GM12878 (cell line): ENCODE results near the gene CBX8. TPM values are rescaled to one million over a fixed set of nuclear protein-coding genes. Genes with fewer than 3 reads are reported as not detected.

ENCODE experiments used
- HDAC6 ChIP-seq: fragments of 200-600 bp; sonication (generic); IDR thresholded peaks from one replicate; pipeline ENCODE4 v1.8.0; 2017; ENCODE audit warnings: antibody characterized with exemption; ENCODE audit not compliant: unreplicated experiment
- MEF2A ChIP-seq: IDR thresholded peaks from 2 replicates; pipeline ENCODE4 v1.6.1; 2011; ENCODE audit warnings: low read depth, mild to moderate bottlenecking, low read length, moderate library complexity; ENCODE audit not compliant: insufficient read depth
- PAX8 ChIP-seq: fragments of 450-650 bp; IDR thresholded peaks from 2 replicates; pipeline ENCODE4 v1.6.1; 2017; ENCODE audit warnings: mild to moderate bottlenecking, moderate library complexity
- RBBP5 ChIP-seq: fragments of 200-600 bp; sonication (generic); conservative IDR thresholded peaks from 2 replicates; pipeline ENCODE4 v1.6.1; 2016
- SMARCA5 ChIP-seq: fragments of 450-650 bp; IDR thresholded peaks from 2 replicates; pipeline ENCODE4 v1.6.1; 2017; ENCODE audit warnings: mild to moderate bottlenecking
- SREBF2 ChIP-seq: IDR thresholded peaks from 2 replicates; pipeline ENCODE4 v1.6.1; 2012; ENCODE audit warnings: mild to moderate bottlenecking, low read length
- YBX1 ChIP-seq: fragments of 450-650 bp; IDR thresholded peaks from 2 replicates; pipeline ENCODE4 v1.6.1; 2016; ENCODE audit warnings: antibody characterized with exemption
- ZNF217 ChIP-seq: fragments of 450-650 bp; IDR thresholded peaks from 2 replicates; pipeline ENCODE4 v1.6.1; 2017; ENCODE audit warnings: antibody characterized with exemption, mild to moderate bottlenecking
- ZNF24 ChIP-seq: fragments of 450-650 bp; IDR thresholded peaks from 2 replicates; pipeline ENCODE4 v1.6.1; 2017; ENCODE audit warnings: antibody characterized with exemption, mild to moderate bottlenecking
- ZZZ3 ChIP-seq: IDR thresholded peaks from 2 replicates; pipeline ENCODE4 v1.6.1; 2011; ENCODE audit warnings: low read depth; ENCODE audit not compliant: control insufficient read depth, insufficient read length
- polyA plus RNA-seq, 11 experiments: library from polyadenylated mRNA; depleted of rRNA in 4 of 11; unstranded in 6 of 11; stranded (reverse) in 5 of 11; fragments of >200 nt; fragmentation: Nextera tagmentation in 4 of 11; fragmentation: Illumina TruSeq in 1 of 11; extraction: Ambion mirVana in 4 of 11; extraction: Trizol in 1 of 11; gene quantifications; 1 replicate in 1 of 11; 2 replicates in 10 of 11; pipeline versions ENCODE4 v1.2.1 to v1.2.3, GENCODE V29; 2011 to 2016; ENCODE audit warnings: inconsistent platforms in 2 of 11, missing spikeins in 2 of 11, low read depth in 1 of 11
- total RNA-seq, 4 experiments: library from RNA; depleted of rRNA in 3 of 4; stranded (reverse); fragments of >200 nt in 3 of 4; fragmentation: Illumina TruSeq in 1 of 4; extraction: Trizol in 1 of 4; gene quantifications; 2 replicates each; pipeline versions ENCODE4 v1.2.1 to v1.2.3, GENCODE V29; 2013 to 2021
- TF ChIP-seq, protein P1 (sequence below): fragments of 450-650 bp; IDR thresholded peaks from 2 replicates; pipeline ENCODE4 v1.6.1; 2016; ENCODE audit warnings: mild to moderate bottlenecking, moderate library complexity, borderline replicate concordance
- TF ChIP-seq, protein P2 (sequence below): fragments of 450-650 bp; IDR thresholded peaks from 2 replicates; pipeline ENCODE4 v1.6.1; 2017; ENCODE audit warnings: low read depth, mild to moderate bottlenecking, moderate library complexity
- TF ChIP-seq, protein P3 (sequence below): IDR thresholded peaks from 2 replicates; pipeline ENCODE4 v1.6.1; 2012; ENCODE audit warnings: improper control_type of control experiment, low read depth, low read length; ENCODE audit not compliant: insufficient replicate concordance
- TF ChIP-seq, protein P4 (sequence below): IDR thresholded peaks from 2 replicates; pipeline ENCODE4 v1.6.1; 2011; ENCODE audit warnings: borderline replicate concordance, low read depth, mild to moderate bottlenecking, moderate library complexity, mixed read lengths, low read length; ENCODE audit not compliant: insufficient read depth; ENCODE audit errors: extremely low read length
- TF ChIP-seq, protein P5 (sequence below): fragments of 450-650 bp; IDR thresholded peaks from 2 replicates; pipeline ENCODE4 v1.6.1; 2017; ENCODE audit warnings: mild to moderate bottlenecking

Gene CBX8
- total and polyA plus RNA-seq, 10 of the 15 experiments (the other 5 are each of a cell fraction or from before 2014, with no cell fraction given) = 0.03 to 6.7 (median 1.9) TPM

DNA sequence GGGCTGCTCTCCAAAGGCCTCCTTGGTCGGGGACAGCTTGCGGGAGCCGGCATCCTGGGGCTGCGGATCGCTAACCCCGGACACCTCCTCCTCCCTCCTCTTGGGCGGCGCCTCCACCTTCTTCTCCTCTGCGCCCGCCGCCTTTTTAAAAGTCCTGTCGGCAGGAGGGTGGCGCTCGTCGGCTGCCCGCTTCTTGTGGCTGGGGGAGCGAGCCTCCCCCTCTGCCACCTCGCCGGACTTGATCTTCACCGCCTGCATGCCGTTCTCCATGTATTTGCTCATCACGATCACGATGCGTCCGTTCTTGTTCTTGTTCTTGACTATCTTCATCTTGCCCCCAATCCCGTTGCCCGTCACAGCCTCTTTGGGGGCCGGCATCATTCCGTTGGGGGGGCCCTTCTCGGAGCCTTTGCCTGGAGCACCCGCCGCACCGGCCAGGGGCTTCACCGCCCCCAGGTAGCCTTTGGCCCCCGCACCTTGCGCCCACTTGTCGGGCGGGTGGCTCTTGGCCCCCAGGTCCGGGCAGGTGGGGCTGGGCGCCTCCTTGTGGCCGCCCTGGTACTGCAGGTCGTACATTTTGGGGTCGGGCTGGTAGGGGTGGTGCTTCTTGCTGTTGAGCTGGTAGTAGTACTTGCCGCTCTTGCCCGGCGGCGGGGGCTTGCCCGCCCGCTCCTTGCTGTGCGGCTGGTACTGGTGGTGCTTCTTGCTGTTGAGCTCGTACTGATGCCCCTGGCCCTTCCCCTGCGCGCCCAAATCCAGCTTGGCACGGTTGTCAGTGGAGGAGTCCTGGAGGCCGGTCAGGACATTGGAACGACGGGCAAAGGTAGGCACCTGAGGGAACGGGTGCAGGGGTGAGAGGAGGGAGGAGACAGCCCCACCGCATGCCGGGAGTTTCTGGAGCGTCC, 37.9 kb upstream of the CBX8 start (continued):
- TF ChIP-seq, protein P1, sequence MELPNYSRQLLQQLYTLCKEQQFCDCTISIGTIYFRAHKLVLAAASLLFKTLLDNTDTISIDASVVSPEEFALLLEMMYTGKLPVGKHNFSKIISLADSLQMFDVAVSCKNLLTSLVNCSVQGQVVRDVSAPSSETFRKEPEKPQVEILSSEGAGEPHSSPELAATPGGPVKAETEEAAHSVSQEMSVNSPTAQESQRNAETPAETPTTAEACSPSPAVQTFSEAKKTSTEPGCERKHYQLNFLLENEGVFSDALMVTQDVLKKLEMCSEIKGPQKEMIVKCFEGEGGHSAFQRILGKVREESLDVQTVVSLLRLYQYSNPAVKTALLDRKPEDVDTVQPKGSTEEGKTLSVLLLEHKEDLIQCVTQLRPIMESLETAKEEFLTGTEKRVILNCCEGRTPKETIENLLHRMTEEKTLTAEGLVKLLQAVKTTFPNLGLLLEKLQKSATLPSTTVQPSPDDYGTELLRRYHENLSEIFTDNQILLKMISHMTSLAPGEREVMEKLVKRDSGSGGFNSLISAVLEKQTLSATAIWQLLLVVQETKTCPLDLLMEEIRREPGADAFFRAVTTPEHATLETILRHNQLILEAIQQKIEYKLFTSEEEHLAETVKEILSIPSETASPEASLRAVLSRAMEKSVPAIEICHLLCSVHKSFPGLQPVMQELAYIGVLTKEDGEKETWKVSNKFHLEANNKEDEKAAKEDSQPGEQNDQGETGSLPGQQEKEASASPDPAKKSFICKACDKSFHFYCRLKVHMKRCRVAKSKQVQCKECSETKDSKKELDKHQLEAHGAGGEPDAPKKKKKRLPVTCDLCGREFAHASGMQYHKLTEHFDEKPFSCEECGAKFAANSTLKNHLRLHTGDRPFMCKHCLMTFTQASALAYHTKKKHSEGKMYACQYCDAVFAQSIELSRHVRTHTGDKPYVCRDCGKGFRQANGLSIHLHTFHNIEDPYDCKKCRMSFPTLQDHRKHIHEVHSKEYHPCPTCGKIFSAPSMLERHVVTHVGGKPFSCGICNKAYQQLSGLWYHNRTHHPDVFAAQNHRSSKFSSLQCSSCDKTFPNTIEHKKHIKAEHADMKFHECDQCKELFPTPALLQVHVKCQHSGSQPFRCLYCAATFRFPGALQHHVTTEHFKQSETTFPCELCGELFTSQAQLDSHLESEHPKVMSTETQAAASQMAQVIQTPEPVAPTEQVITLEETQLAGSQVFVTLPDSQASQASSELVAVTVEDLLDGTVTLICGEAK = no peak
- no peak for TF ChIP-seq RBBP5
- TF ChIP-seq PAX8 = no peak
- no peak for TF ChIP-seq SMARCA5
- TF ChIP-seq, protein P2, sequence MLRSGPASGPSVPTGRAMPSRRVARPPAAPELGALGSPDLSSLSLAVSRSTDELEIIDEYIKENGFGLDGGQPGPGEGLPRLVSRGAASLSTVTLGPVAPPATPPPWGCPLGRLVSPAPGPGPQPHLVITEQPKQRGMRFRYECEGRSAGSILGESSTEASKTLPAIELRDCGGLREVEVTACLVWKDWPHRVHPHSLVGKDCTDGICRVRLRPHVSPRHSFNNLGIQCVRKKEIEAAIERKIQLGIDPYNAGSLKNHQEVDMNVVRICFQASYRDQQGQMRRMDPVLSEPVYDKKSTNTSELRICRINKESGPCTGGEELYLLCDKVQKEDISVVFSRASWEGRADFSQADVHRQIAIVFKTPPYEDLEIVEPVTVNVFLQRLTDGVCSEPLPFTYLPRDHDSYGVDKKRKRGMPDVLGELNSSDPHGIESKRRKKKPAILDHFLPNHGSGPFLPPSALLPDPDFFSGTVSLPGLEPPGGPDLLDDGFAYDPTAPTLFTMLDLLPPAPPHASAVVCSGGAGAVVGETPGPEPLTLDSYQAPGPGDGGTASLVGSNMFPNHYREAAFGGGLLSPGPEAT = no peak
- no peak for TF ChIP-seq YBX1
- TF ChIP-seq ZNF24 = no peak
- TF ChIP-seq MEF2A = no peak
- TF ChIP-seq HDAC6 = no peak
- TF ChIP-seq, protein P3, sequence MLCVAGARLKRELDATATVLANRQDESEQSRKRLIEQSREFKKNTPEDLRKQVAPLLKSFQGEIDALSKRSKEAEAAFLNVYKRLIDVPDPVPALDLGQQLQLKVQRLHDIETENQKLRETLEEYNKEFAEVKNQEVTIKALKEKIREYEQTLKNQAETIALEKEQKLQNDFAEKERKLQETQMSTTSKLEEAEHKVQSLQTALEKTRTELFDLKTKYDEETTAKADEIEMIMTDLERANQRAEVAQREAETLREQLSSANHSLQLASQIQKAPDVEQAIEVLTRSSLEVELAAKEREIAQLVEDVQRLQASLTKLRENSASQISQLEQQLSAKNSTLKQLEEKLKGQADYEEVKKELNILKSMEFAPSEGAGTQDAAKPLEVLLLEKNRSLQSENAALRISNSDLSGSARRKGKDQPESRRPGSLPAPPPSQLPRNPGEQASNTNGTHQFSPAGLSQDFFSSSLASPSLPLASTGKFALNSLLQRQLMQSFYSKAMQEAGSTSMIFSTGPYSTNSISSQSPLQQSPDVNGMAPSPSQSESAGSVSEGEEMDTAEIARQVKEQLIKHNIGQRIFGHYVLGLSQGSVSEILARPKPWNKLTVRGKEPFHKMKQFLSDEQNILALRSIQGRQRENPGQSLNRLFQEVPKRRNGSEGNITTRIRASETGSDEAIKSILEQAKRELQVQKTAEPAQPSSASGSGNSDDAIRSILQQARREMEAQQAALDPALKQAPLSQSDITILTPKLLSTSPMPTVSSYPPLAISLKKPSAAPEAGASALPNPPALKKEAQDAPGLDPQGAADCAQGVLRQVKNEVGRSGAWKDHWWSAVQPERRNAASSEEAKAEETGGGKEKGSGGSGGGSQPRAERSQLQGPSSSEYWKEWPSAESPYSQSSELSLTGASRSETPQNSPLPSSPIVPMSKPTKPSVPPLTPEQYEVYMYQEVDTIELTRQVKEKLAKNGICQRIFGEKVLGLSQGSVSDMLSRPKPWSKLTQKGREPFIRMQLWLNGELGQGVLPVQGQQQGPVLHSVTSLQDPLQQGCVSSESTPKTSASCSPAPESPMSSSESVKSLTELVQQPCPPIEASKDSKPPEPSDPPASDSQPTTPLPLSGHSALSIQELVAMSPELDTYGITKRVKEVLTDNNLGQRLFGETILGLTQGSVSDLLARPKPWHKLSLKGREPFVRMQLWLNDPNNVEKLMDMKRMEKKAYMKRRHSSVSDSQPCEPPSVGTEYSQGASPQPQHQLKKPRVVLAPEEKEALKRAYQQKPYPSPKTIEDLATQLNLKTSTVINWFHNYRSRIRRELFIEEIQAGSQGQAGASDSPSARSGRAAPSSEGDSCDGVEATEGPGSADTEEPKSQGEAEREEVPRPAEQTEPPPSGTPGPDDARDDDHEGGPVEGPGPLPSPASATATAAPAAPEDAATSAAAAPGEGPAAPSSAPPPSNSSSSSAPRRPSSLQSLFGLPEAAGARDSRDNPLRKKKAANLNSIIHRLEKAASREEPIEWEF = no peak
- TF ChIP-seq, protein P4, sequence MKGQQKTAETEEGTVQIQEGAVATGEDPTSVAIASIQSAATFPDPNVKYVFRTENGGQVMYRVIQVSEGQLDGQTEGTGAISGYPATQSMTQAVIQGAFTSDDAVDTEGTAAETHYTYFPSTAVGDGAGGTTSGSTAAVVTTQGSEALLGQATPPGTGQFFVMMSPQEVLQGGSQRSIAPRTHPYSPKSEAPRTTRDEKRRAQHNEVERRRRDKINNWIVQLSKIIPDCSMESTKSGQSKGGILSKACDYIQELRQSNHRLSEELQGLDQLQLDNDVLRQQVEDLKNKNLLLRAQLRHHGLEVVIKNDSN = no peak
- no peak for TF ChIP-seq ZZZ3
- TF ChIP-seq, protein P5, sequence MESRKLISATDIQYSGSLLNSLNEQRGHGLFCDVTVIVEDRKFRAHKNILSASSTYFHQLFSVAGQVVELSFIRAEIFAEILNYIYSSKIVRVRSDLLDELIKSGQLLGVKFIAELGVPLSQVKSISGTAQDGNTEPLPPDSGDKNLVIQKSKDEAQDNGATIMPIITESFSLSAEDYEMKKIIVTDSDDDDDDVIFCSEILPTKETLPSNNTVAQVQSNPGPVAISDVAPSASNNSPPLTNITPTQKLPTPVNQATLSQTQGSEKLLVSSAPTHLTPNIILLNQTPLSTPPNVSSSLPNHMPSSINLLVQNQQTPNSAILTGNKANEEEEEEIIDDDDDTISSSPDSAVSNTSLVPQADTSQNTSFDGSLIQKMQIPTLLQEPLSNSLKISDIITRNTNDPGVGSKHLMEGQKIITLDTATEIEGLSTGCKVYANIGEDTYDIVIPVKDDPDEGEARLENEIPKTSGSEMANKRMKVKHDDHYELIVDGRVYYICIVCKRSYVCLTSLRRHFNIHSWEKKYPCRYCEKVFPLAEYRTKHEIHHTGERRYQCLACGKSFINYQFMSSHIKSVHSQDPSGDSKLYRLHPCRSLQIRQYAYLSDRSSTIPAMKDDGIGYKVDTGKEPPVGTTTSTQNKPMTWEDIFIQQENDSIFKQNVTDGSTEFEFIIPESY = no peak
- TF ChIP-seq ZNF217 = no peak
- no peak for TF ChIP-seq SREBF2
